ENCODE results near the gene R3HDM2.

DNA sequence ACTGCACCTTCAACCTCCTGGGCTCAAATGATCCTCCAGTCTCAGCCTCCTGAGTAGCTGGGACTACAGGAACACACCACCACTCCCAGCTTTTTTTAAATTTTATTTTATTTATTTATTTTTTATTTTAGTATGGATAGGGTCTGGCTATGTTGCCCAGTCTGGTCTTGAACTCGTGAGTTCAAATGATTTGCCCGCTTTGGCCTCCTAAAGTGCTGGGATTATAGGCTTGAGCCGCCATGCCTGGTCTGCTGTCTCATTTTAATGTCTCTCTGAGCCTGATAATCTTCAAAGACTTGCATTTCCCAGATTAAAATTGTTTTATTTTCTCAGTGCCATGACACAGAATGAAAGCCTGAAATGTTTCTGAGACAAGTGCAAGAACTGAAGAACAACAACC lies 2.5 kb upstream of the R3HDM2 start:
- TF ChIP-seq, protein P1, sequence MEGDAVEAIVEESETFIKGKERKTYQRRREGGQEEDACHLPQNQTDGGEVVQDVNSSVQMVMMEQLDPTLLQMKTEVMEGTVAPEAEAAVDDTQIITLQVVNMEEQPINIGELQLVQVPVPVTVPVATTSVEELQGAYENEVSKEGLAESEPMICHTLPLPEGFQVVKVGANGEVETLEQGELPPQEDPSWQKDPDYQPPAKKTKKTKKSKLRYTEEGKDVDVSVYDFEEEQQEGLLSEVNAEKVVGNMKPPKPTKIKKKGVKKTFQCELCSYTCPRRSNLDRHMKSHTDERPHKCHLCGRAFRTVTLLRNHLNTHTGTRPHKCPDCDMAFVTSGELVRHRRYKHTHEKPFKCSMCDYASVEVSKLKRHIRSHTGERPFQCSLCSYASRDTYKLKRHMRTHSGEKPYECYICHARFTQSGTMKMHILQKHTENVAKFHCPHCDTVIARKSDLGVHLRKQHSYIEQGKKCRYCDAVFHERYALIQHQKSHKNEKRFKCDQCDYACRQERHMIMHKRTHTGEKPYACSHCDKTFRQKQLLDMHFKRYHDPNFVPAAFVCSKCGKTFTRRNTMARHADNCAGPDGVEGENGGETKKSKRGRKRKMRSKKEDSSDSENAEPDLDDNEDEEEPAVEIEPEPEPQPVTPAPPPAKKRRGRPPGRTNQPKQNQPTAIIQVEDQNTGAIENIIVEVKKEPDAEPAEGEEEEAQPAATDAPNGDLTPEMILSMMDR (IDR thresholded peaks at IDR 0.05) = no peak
- no peak for TF ChIP-seq EZH2 (IDR thresholded peaks at IDR 0.05; ENCODE audit: borderline replicate concordance, insufficient read depth, low read depth, low read length, poor library complexity, severe bottlenecking)

All from B cell (primary cell).